OCI-LY3 (cell line): ENCODE results near the gene CAP1.

Experiments used
- CTCF ChIP-seq: fragments of 200-600, 300-600 bp; sonication (generic); IDR thresholded peaks from 2 replicates; pipeline ENCODE4 v1.5.1; 2014; ENCODE audit warnings: antibody characterized with exemption, low read length, low read depth
- EZH2phosphoT487 ChIP-seq: fragments of 200-600 bp; shearing (Covaris generic); IDR thresholded peaks from 2 replicates; pipeline ENCODE4 v1.6.1; 2018; ENCODE audit warnings: antibody characterized with exemption, mixed run types, low read depth

- TF ChIP-seq CTCF: no peak
- no peak for TF ChIP-seq EZH2phosphoT487
Measured at GRCh38 chr1:40038697-40039096, 1.8 kb upstream of the CAP1 start.
